H1 (cell line): ENCODE measurements around the gene CD300A. TPM values are rescaled to one million over a fixed set of nuclear protein-coding genes. Genes with fewer than 3 reads are reported as not detected.

Experiments used
- polyA plus RNA-seq, 7 experiments: library from polyadenylated mRNA; depleted of rRNA in 3 of 7; stranded (reverse) in 5 of 7; unstranded in 2 of 7; fragments of >200 nt in 5 of 7; fragments of 200-250 nt in 2 of 7; gene quantifications; 1 replicate in 5 of 7; 2 replicates in 1 of 7; 4 replicates in 1 of 7; pipeline versions ENCODE4 v1.2.1 to v1.2.3, GENCODE V29; 2011 to 2013; ENCODE audit warnings: missing spikeins in 2 of 7, mixed read lengths in 2 of 7
- small RNA-seq: library from polyadenylated mRNA; stranded (forward); fragments of <200 nt; extraction: miRNeasy Mini kit (QIAGEN cat#:217004); gene quantifications from one replicate; pipeline ENCODE3, GENCODE V24; 2013; ENCODE audit not compliant: insufficient read depth
- total RNA-seq: library from RNA; stranded (reverse); fragmentation: NEBNext Ultra II Directional; extraction: Animal tissue kit (Norgen Biotek cat#: 25700); gene quantifications from 2 replicates; pipeline ENCODE4 v1.2.1, GENCODE V29; 2021

The CD300A gene
- total and polyA plus RNA-seq, 2 of the 8 experiments (the other 6 are each of a cell fraction or from before 2014, with no cell fraction given) = 0.52 to 1.3 TPM

Small RNA genes within 50 kb of the gene (small RNA-seq; reads per million reads assigned to genes)
- gene RNA5SP448 = not detected

Other genes starting within 250 kb of the CD300A start
- gene DNAI2, start 192.4 kb upstream of the CD300A start, total RNA-seq = 0.15 TPM in 1 of 2 replicates, not detected in the other
- 0.08 and 0.24 TPM in 2 replicates for gene DNAI2, start 192.4 kb upstream of the CD300A start, polyA plus RNA-seq (2011; rRNA removed)
- gene KIF19, start 140.4 kb upstream of the CD300A start, total RNA-seq = 0.36 and 0.52 TPM in 2 replicates
- 0.77 and 1.4 TPM in 2 replicates for gene KIF19, start 140.4 kb upstream of the CD300A start, polyA plus RNA-seq (2011; rRNA removed)
- gene BTBD17, start 104.8 kb upstream of the CD300A start, total RNA-seq = 7.0 and 7.8 TPM in 2 replicates
- gene BTBD17, start 104.8 kb upstream of the CD300A start, polyA plus RNA-seq (2011; rRNA removed) = 14.8 and 17.0 TPM in 2 replicates
- not detected in 2 replicates for gene GPR142, start 99.1 kb upstream of the CD300A start, total RNA-seq
- gene GPR142, start 99.1 kb upstream of the CD300A start, polyA plus RNA-seq (2011; rRNA removed) = 0.05 and 0.11 TPM in 2 replicates
- 17.1 and 18.3 TPM in 2 replicates for gene GPRC5C, start 34.5 kb upstream of the CD300A start, total RNA-seq
- gene GPRC5C, start 34.5 kb upstream of the CD300A start, polyA plus RNA-seq (2011; rRNA removed) = 55.8 and 58.7 TPM in 2 replicates
- gene CD300LB, start 64.8 kb downstream of the CD300A start, total RNA-seq = not detected in 2 replicates
- gene CD300LB, start 64.8 kb downstream of the CD300A start, polyA plus RNA-seq (2011; rRNA removed) = not detected in 2 replicates
- not detected in 2 replicates for gene CD300C, start 79.5 kb downstream of the CD300A start, total RNA-seq
- not detected in 2 replicates for gene CD300C, start 79.5 kb downstream of the CD300A start, polyA plus RNA-seq (2011; rRNA removed)
- gene CD300H, start 100.9 kb downstream of the CD300A start, total RNA-seq = not detected in 2 replicates
- gene CD300H, start 100.9 kb downstream of the CD300A start, polyA plus RNA-seq (2011; rRNA removed) = not detected in 2 replicates
- not detected in 2 replicates for gene CD300LD, start 125.6 kb downstream of the CD300A start, total RNA-seq
- gene CD300LD, start 125.6 kb downstream of the CD300A start, polyA plus RNA-seq (2011; rRNA removed) = not detected in 2 replicates
- gene CD300E, start 157.1 kb downstream of the CD300A start, total RNA-seq = not detected in 2 replicates
- not detected in 2 replicates for gene CD300E, start 157.1 kb downstream of the CD300A start, polyA plus RNA-seq (2011; rRNA removed)
- gene CD300LF, start 246.3 kb downstream of the CD300A start, total RNA-seq = not detected in 2 replicates
- gene CD300LF, start 246.3 kb downstream of the CD300A start, polyA plus RNA-seq (2011; rRNA removed) = not detected in 2 replicates